HEK293 (cell line): ENCODE data around the gene ZNF653.

Source experiments
- CTCF ChIP-seq: fragments of 450-650 bp; formaldehyde crosslinking; IDR thresholded peaks from 2 replicates; pipeline ENCODE4 v1.5.1; 2016; ENCODE audit warnings: missing biosample characterization, missing genetic modification characterization
- HOXC10 ChIP-seq: sonication (generic); formaldehyde crosslinking; IDR thresholded peaks from 2 replicates; pipeline ENCODE4 v1.8.1; 2023; ENCODE audit warnings: mild to moderate bottlenecking, missing genetic modification reagents
- KLF10 ChIP-seq: fragments of 450-650 bp; IDR thresholded peaks from 2 replicates; pipeline ENCODE4 v1.5.1; 2018; ENCODE audit warnings: missing biosample characterization, mild to moderate bottlenecking, missing genetic modification characterization
- YY2 ChIP-seq: fragments of 450-650 bp; formaldehyde crosslinking; IDR thresholded peaks from 2 replicates; pipeline ENCODE4 v1.5.1; 2016; ENCODE audit warnings: missing biosample characterization, missing genetic modification characterization
- ZBTB1 ChIP-seq: fragments of 450-650 bp; formaldehyde crosslinking; IDR thresholded peaks from 2 replicates; pipeline ENCODE4 v1.5.1; 2016; ENCODE audit warnings: missing biosample characterization, missing genetic modification characterization
- ZNF184 ChIP-seq: fragments of 450-650 bp; IDR thresholded peaks from 2 replicates; pipeline ENCODE4 v1.5.1; 2018; ENCODE audit warnings: missing biosample characterization, mild to moderate bottlenecking, missing genetic modification characterization
- ZNF433 ChIP-seq: fragments of 450-650 bp; formaldehyde crosslinking; IDR thresholded peaks from 2 replicates; pipeline ENCODE4 v1.5.1; 2016; ENCODE audit warnings: missing biosample characterization, missing genetic modification characterization, low read depth
- ZNF629 ChIP-seq: fragments of 450-650 bp; formaldehyde crosslinking; IDR thresholded peaks from 2 replicates; pipeline ENCODE4 v1.5.1; 2017; ENCODE audit warnings: missing biosample characterization, missing genetic modification characterization

- TF ChIP-seq ZNF629 (tag by site-specific recombination) (no peak), CTCF (tag by site-specific recombination) (no peak), ZNF433 (tag by site-specific recombination) (no peak), YY2 (tag by site-specific recombination) (no peak), HOXC10 (CRISPR knock-in tag) (no peak), ZNF184 (tag by site-specific recombination) (no peak), ZBTB1 (tag by site-specific recombination) (no peak), KLF10 (tag by site-specific recombination) (no peak)
Observed at GRCh38 chr19:11478167-11479089, 27.2 kb downstream of the ZNF653 start.
